Activated CD4-positive, CD25-positive, alpha-beta regulatory T cell (primary cell): ENCODE results near the gene LRRK1.

Experiments
- DNase-seq, 4 experiments: peaks; one replicate each; lab custom pipeline; 2025; lab: John Stamatoyannopoulos, UW

Gene LRRK1

DNA sequence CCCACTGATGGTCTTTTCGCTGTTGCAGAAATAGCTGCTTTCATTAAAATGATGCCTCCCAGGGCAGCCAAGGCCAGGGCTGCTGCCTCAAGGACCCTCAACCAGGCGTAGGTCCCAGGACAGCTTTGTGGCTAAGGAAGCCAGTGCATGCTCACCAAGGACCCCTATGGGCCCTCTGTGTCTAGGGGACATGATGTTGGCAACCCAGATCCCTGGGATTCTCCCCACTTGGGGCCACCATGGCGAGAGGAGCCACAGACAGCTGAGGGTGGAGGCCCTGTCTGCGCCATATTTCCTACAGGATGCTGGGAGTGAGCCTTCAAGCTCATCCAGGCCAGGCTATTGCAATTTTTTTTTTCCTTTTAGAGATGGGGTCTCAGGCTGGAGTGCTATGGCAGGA, 195.5 kb downstream of the LRRK1 start:
- DNase-seq, result no peak

- no peak for DNase-seq
These were observed 196.2 kb downstream of the LRRK1 start for GRCh38 chr15:101115393-101115785.

DNA sequence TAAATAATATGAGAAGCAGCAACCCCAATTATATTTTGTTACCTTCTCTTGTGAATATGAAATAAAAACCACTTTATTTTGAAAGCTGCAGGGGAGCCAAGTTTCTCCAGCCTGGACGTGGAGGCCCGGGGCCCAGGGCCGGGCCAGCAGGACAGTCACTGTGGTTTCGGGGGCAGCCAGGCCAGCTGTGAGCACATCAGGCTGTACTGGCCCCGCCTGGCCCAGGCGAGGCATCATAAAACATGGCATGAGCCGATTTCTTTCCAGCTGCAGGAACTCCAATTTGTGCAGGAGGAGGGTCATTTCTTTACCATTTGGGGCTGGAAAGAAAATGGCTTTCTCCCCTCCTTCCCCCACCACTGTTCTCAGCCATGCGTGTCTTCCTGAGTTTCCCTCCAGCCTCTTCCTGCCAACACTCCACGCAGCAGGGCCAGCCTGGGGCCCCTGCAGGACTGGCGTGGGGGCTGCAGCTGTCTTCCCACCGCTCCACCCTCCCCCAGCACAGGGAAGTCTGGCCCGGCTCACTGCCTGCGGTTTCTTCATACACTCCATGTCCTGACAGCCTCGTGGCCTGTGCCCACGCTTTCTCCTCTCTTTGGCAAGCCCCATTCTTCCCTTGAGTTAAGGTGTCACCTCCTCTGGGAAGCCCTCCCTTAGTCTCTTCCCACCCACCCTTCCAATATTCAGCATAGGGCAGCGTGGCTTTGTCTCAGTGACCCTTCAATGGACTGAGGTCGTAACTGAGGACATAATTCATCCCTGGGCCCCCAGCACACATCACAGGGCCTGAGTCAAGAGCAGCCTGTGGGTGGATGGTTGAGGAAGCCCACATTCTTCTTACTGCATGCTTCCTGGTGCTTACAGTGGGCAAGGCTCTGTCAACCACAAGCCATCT, 196.9 kb downstream of the LRRK1 start:
- no peak for DNase-seq

GRCh38 chr15:101116681-101116976, 197.5 kb downstream of the LRRK1 start:
- DNase-seq, result no peak

DNA sequence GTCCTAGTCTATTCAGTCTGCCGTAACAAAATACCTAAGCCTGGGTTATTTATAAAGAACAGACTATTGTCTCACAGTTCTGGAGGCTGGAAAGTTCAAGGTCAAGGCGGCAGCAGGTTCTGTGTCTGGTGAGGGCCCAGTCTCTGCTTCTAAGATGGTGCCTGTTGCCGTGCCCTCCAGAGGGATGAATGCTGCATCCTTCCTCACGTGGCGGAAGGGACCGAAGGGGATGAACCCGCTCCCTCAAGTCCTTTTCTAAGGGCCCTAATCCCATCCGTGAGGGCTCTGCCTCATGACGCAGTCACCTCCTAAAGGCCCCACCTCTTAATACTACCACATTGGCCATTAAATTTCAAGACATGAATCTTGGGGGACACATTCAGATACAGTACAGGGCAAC, 199.0 kb downstream of the LRRK1 start:
- no peak for DNase-seq

GRCh38 chr15:101118615-101119014, 199.5 kb downstream of the LRRK1 start:
- no peak for DNase-seq

DNA sequence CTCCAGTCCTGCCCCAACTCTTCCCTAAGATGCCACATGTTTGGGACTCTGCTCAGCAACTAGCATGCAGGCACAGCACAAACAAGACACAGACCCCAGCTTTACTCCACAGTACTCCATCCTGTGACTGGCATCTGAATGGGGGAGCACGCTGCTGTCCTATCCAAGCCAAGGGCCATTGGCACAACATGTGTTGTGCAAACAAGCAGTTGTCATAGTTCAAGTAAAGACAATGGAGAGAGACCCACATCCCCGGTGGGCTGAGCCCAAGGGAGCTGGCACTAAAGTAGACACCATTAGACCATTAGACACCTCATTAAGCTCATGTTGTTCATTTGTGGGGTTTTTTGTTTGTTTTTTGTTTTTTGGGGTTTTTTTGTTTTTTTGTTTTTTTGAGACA, 200.0 kb downstream of the LRRK1 start:
- no peak for DNase-seq
